Smooth muscle cell (in vitro differentiated cells): ENCODE results near the gene OAS1. TPM values are rescaled to one million over a fixed set of nuclear protein-coding genes. Genes with fewer than 3 reads are reported as not detected.

Experiments used
- DNase-seq: peaks from one replicate; lab custom pipeline; 2025; ENCODE audit not compliant: unreplicated experiment; lab: John Stamatoyannopoulos, UW
- H2AFZ ChIP-seq: fragments of 200-600 bp; sonication (generic); 2 replicates; pipeline ENCODE4 v1.6.0; 2016; ENCODE audit warnings: antibody characterized with exemption, low read depth, mild to moderate bottlenecking
- H3F3A ChIP-seq: fragments of 200-600 bp; sonication (generic); 2 replicates; pipeline ENCODE4 v1.6.0; 2017; ENCODE audit warnings: antibody characterized with exemption, low read depth
- H3K27ac ChIP-seq: fragments of 200-600 bp; sonication (generic); 2 replicates; pipeline ENCODE4 v1.5.1; 2016; ENCODE audit warnings: low read depth, mild to moderate bottlenecking
- H3K27me3 ChIP-seq: fragments of 200-600 bp; sonication (generic); 2 replicates; pipeline ENCODE4 v1.6.1; 2016; ENCODE audit warnings: low read depth, mild to moderate bottlenecking
- H3K36me3 ChIP-seq: fragments of 200-600 bp; sonication (generic); 2 replicates; pipeline ENCODE4 v1.5.1; 2016; ENCODE audit warnings: low read depth
- H3K4me1 ChIP-seq: fragments of 200-600 bp; sonication (generic); 2 replicates; pipeline ENCODE4 v1.5.1; 2016; ENCODE audit warnings: low read depth
- H3K4me2 ChIP-seq: fragments of 200-600 bp; sonication (generic); 2 replicates; pipeline ENCODE4 v1.6.0; 2016; ENCODE audit warnings: mild to moderate bottlenecking
- H3K4me3 ChIP-seq: fragments of 200-600 bp; sonication (generic); 2 replicates; pipeline ENCODE4 v1.5.1; 2016; ENCODE audit warnings: mild to moderate bottlenecking
- H3K79me2 ChIP-seq: fragments of 200-600 bp; sonication (generic); 2 replicates; pipeline ENCODE4 v1.6.0; 2016; ENCODE audit warnings: low read depth, mild to moderate bottlenecking
- H3K9ac ChIP-seq: fragments of 200-600 bp; sonication (generic); 2 replicates; pipeline ENCODE4 v1.6.0; 2016; ENCODE audit warnings: low read depth
- H3K9me3 ChIP-seq: fragments of 200-600 bp; sonication (generic); replicated peaks from 2 replicates; pipeline ENCODE4 v1.5.1; 2016; ENCODE audit warnings: low read depth
- H4K20me1 ChIP-seq: fragments of 200-600 bp; sonication (generic); 2 replicates; pipeline ENCODE4 v1.6.0; 2016; ENCODE audit warnings: low read depth
- WGBS: methylation state at CpG from one replicate; pipeline ENCODE4 v1.1.7; 2016; ENCODE audit warnings: low lambda C conversion rate; 5-methylcytosine and 5-hydroxymethylcytosine counted together
- polyA plus RNA-seq: library from polyadenylated mRNA; unstranded; fragments of >200 nt; fragmentation: Nextera tagmentation; extraction: Ambion mirVana; gene quantifications from 2 replicates; pipeline ENCODE4 v1.2.1, GENCODE V29; 2016
- total RNA-seq: library from RNA; depleted of rRNA; stranded (reverse); fragments of >200 nt; gene quantifications from 2 replicates; pipeline ENCODE4 v1.2.3, GENCODE V29; 2014
- TF ChIP-seq, protein P1 (sequence below): fragments of 200-600 bp; sonication (generic); IDR thresholded peaks from 2 replicates; pipeline ENCODE4 v1.5.1; 2017; ENCODE audit warnings: borderline replicate concordance, mild to moderate bottlenecking, antibody characterized with exemption; ENCODE audit not compliant: insufficient read depth, poor library complexity, severe bottlenecking

OAS1 gene
- total and polyA plus RNA-seq, 2 experiments from 2014 or later, result 0.27 TPM; not detected in 1

DNA sequence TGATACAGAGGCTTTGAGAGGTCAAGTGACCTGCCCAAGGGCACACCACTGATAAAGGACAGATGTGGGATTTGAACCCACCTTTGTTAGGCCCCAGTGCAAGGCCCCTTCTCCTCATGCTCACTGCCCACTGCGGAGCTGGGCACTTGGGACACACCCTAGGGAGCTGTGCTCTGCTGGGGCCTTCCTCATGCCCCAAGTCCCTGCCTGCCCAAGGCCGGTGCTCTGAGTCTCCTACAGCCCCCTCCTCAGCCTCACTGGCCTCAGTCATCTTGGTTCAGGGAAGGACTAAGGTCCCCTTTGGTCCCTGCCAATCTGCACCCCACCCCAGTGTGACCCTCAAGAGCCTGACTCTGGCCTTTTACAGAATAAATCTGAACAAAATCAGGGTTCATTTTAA is 23.6 kb downstream of the OAS1 start:
- no peaks in the 10 kb centered on the region for H3K27me3 ChIP-seq
- DNase-seq, result no peak
- 84% methylated on average over 2 of the region's 2 CpGs for WGBS
- H3K4me3 ChIP-seq, result no peak overlapping the region
- no peaks in the 10 kb centered on the region for H3K79me2 ChIP-seq
- H3F3A ChIP-seq, result no peaks in the 10 kb centered on the region
- H3K4me2 ChIP-seq, result no peak overlapping the region
- no peak overlapping the region for H3K9ac ChIP-seq
- H3K9me3 ChIP-seq, result no peaks in the 10 kb centered on the region
- no peaks in the 10 kb centered on the region for H3K4me1 ChIP-seq
- TF ChIP-seq, protein P1, sequence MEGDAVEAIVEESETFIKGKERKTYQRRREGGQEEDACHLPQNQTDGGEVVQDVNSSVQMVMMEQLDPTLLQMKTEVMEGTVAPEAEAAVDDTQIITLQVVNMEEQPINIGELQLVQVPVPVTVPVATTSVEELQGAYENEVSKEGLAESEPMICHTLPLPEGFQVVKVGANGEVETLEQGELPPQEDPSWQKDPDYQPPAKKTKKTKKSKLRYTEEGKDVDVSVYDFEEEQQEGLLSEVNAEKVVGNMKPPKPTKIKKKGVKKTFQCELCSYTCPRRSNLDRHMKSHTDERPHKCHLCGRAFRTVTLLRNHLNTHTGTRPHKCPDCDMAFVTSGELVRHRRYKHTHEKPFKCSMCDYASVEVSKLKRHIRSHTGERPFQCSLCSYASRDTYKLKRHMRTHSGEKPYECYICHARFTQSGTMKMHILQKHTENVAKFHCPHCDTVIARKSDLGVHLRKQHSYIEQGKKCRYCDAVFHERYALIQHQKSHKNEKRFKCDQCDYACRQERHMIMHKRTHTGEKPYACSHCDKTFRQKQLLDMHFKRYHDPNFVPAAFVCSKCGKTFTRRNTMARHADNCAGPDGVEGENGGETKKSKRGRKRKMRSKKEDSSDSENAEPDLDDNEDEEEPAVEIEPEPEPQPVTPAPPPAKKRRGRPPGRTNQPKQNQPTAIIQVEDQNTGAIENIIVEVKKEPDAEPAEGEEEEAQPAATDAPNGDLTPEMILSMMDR, result no peak
- no peaks in the 10 kb centered on the region for H4K20me1 ChIP-seq
- no peaks in the 10 kb centered on the region for H3K36me3 ChIP-seq
- no peak overlapping the region for H2AFZ ChIP-seq
- no peak overlapping the region for H3K27ac ChIP-seq

- no peak overlapping the region for H2AFZ ChIP-seq
- H3K9ac ChIP-seq, result no peak overlapping the region
- H3K4me2 ChIP-seq, result no peak overlapping the region
- H3K27ac ChIP-seq, result no peak overlapping the region
- WGBS, result 75% methylated on average over 6 of the region's 6 CpGs
- no peaks in the 10 kb centered on the region for H3F3A ChIP-seq
- no peak for DNase-seq
- H3K4me3 ChIP-seq, result no peak overlapping the region
- no peaks in the 10 kb centered on the region for H3K79me2 ChIP-seq
- no peaks in the 10 kb centered on the region for H4K20me1 ChIP-seq
- H3K9me3 ChIP-seq, result no peaks in the 10 kb centered on the region
- H3K27me3 ChIP-seq, result peaks cover 10% of the 10 kb centered on the region
- H3K4me1 ChIP-seq, result no peaks in the 10 kb centered on the region
- no peaks in the 10 kb centered on the region for H3K36me3 ChIP-seq
- TF ChIP-seq, protein P1, result no peak
Measured at GRCh38 chr12:112932485-112933128, 25.8 kb downstream of the OAS1 start.

GRCh38 chr12:112933129-112933505 is 26.4 kb downstream of the OAS1 start:
- 90% methylated on average over 2 of the region's 2 CpGs for WGBS
- TF ChIP-seq, protein P1, result no peak
- DNase-seq, result no peak
- Histone ChIP-seq H3K4me1 (no peaks in the 10 kb centered on the region), H3K9me3 (no peaks in the 10 kb centered on the region), H3K27me3 (peaks cover 15% of the 10 kb centered on the region), H3K9ac (no peak overlapping the region), H3F3A (no peaks in the 10 kb centered on the region), H3K79me2 (no peaks in the 10 kb centered on the region), H4K20me1 (no peaks in the 10 kb centered on the region), H3K36me3 (no peaks in the 10 kb centered on the region), H3K4me3 (no peak overlapping the region), H2AFZ (no peak overlapping the region), H3K4me2 (no peak overlapping the region), H3K27ac (no peak overlapping the region)

- TF ChIP-seq, protein P1, result no peak
- Histone ChIP-seq H3K27me3 (peaks cover 35% of the 10 kb centered on the region), H3K4me2 (no peak overlapping the region), H3K9ac (no peak overlapping the region), H4K20me1 (no peaks in the 10 kb centered on the region), H3K79me2 (no peaks in the 10 kb centered on the region), H2AFZ (no peak overlapping the region), H3K4me1 (no peaks in the 10 kb centered on the region), H3K27ac (no peak overlapping the region), H3K36me3 (no peaks in the 10 kb centered on the region), H3F3A (no peaks in the 10 kb centered on the region), H3K9me3 (no peaks in the 10 kb centered on the region), H3K4me3 (no peak overlapping the region)
- 50% methylated on average over 1 of the region's 1 CpG for WGBS
- no peak for DNase-seq
Measured at GRCh38 chr12:112936264-112936663, 29.5 kb downstream of the OAS1 start.
